Activated B cell treated with CpG ODN at 0.5 μM for 24 hours (primary cell): Measurements from ENCODE around the gene USH1G. TPM values are rescaled to one million over a fixed set of nuclear protein-coding genes. Genes with fewer than 3 reads are reported as not detected.

Experiments
- ATAC-seq: fragments of 200-7000 bp; cut with Tn5 transposase; one replicate; pipeline ENCODE4 v1.10.0; 2021; ENCODE audit warnings: low read depth, mild to moderate bottlenecking, moderate library complexity
- CTCF ChIA-PET: fragments of 350-600 bp; sonication (Branson Sonifier 250); formaldehyde crosslinking; loops from one replicate; lab custom pipeline; 2021; ENCODE audit warnings: antibody characterized with exemption; lab: Charles Lee
- POLR2A ChIA-PET: fragments of 350-600 bp; sonication (Branson Sonifier 250); formaldehyde crosslinking; loops from one replicate; lab custom pipeline; 2021; ENCODE audit warnings: antibody characterized with exemption; lab: Charles Lee
- DNase-seq: peaks from one replicate; pipeline ENCODE4 v3.0.0; 2022
- H3K27ac Mint-ChIP-seq: one replicate; pipeline ENCODE4 v1.8.0; 2020; ENCODE audit warnings: mixed read lengths
- H3K27me3 Mint-ChIP-seq: one replicate; pipeline ENCODE4 v1.8.0; 2021; ENCODE audit warnings: mixed read lengths
- H3K36me3 Mint-ChIP-seq: one replicate; pipeline ENCODE4 v1.8.0; 2021; ENCODE audit warnings: low read depth, mixed read lengths
- H3K4me1 Mint-ChIP-seq: one replicate; pipeline ENCODE4 v1.8.0; 2021; ENCODE audit warnings: mixed read lengths
- H3K4me3 Mint-ChIP-seq: one replicate; pipeline ENCODE4 v1.8.0; 2020; ENCODE audit warnings: mild to moderate bottlenecking, mixed read lengths
- H3K9me3 Mint-ChIP-seq: one replicate; pipeline ENCODE4 v1.8.0; 2020; ENCODE audit warnings: mixed read lengths
- CTCF ChIP-seq: fragments of 200-600 bp; IDR thresholded peaks from one replicate; pipeline ENCODE4 v1.8.0; 2022; ENCODE audit warnings: antibody characterized with exemption, mild to moderate bottlenecking
- intact Hi-C: fragments of 100-400 bp; cut with micrococcal nuclease; formaldehyde crosslinking; loops from one replicate; pipeline ENCODE4 v1.15.1; 2024
- total RNA-seq: library from RNA; stranded (reverse); gene quantifications from 2 replicates; pipeline ENCODE4 v1.2.3, GENCODE V29; 2022

Gene USH1G
- total RNA-seq, 1 donor from 2014 or later: not detected

GRCh38 chr17:74943808-74944522, 20.9 kb upstream of the USH1G start:
- H3K36me3 Mint-ChIP-seq: no peaks in the 10 kb centered on the region
- peaks cover 36% of the 10 kb centered on the region for H3K27me3 Mint-ChIP-seq
- no peak overlapping the region for H3K4me3 Mint-ChIP-seq
- POLR2A ChIA-PET: no interaction called here
- no peak for ATAC-seq
- intact Hi-C loops: no loop called here
- no peak for DNase-seq
- no peak for TF ChIP-seq CTCF
- CTCF ChIA-PET: no interaction called here
- no peaks in the 10 kb centered on the region for H3K4me1 Mint-ChIP-seq
- no peaks in the 10 kb centered on the region for H3K9me3 Mint-ChIP-seq
- H3K27ac Mint-ChIP-seq: no peak overlapping the region

- intact Hi-C loops: no loop called here
- H3K27ac Mint-ChIP-seq: no peak overlapping the region
- DNase-seq (no peak), ATAC-seq (no peak)
- POLR2A ChIA-PET: no interaction called here
- no peaks in the 10 kb centered on the region for H3K9me3 Mint-ChIP-seq
- no peak for TF ChIP-seq CTCF
- no peaks in the 10 kb centered on the region for H3K4me1 Mint-ChIP-seq
- H3K4me3 Mint-ChIP-seq: no peak overlapping the region
- H3K36me3 Mint-ChIP-seq: no peaks in the 10 kb centered on the region
- peaks cover 54% of the 10 kb centered on the region for H3K27me3 Mint-ChIP-seq
- CTCF ChIA-PET: no interaction called here
Observed at GRCh38 chr17:74941128-74941725, 18.2 kb upstream of the USH1G start.

- Mint-ChIP-seq H3K4me3 (no peak overlapping the region), H3K27ac (no peak overlapping the region), H3K27me3 (peaks cover 56% of the 10 kb centered on the region), H3K4me1 (no peaks in the 10 kb centered on the region), H3K9me3 (no peaks in the 10 kb centered on the region), H3K36me3 (no peaks in the 10 kb centered on the region)
- no peak for DNase-seq
- ChIA-PET CTCF (no interaction called here), POLR2A (no interaction called here)
- no peak for ATAC-seq
- intact Hi-C loops: loop anchor here (5.0 kb wide), 1 partner anchor 37 kb away; no protein-coding TSS in a partner anchor
- TF ChIP-seq CTCF: no peak
Observed at GRCh38 chr17:74939534-74939933, 16.5 kb upstream of the USH1G start.

GRCh38 chr17:74938194-74938950, 15.3 kb upstream of the USH1G start:
- no peaks in the 10 kb centered on the region for H3K9me3 Mint-ChIP-seq
- ChIA-PET CTCF (no interaction called here), POLR2A (no interaction called here)
- no peaks in the 10 kb centered on the region for H3K36me3 Mint-ChIP-seq
- H3K4me1 Mint-ChIP-seq: no peaks in the 10 kb centered on the region
- no peak overlapping the region for H3K4me3 Mint-ChIP-seq
- no peak for TF ChIP-seq CTCF
- DNase-seq (no peak), ATAC-seq (no peak)
- H3K27ac Mint-ChIP-seq: no peak overlapping the region
- peaks cover 52% of the 10 kb centered on the region for H3K27me3 Mint-ChIP-seq
- intact Hi-C loops: loop anchor here (5.0 kb wide), 1 partner anchor 36 kb away; no protein-coding TSS in a partner anchor
